HG03378 (cell line): Measurements from ENCODE around the gene SPATA46.
"Not testable (repeated sequence)": the region's sequence is repeated elsewhere in the genome, so short reads cannot be mapped to it uniquely, and the experiment has no call there.

Experiments
- ATAC-seq: cut with Tn5 transposase; IDR thresholded peaks from one replicate; pipeline ENCODE4 v1.9.1; 2021; ENCODE audit warnings: mild to moderate bottlenecking, moderate library complexity; ENCODE audit not compliant: unreplicated experiment

SPATA46 gene

GRCh38 chr1:162376691-162377090, at the start of gene SPATA46:
Gene SPATA46 (minus strand): TSS chr1:162376854. CDS start chr1:162376790, 64 bp downstream.
- ATAC-seq, result no peak

DNA sequence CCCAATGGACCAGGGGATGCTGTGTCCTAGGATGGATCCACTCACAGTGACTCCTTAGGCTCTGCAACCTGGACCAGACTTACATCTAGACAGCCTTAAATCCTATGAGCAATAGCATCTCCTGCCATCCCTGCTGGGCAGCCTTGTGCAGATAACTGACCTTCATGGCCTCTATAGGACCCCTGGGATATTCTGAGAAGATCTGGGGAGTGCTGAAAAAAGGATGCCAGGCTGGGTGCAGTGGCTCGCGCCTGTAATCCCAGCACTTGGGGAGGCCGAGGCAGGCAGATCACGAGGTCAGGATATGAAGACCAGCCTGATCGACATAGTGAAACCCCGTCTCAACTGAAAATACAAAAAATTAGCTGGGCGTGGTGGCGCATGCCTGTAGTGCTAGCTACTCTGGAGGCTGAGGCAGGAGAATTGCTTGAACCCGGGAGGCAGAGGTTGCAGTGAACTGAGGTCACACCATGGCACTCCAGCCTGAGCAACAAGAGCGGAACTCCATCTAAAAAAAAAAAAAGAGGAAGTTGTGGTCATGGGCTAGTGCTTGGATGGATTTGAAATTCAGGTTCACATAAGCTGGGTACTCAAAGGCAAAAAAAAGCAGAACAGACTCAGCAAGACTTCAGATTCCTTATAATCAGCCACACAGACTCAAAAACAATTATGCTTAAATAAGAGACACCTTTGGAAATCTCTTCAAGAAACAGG, 46.2 kb upstream of the SPATA46 start:
- ATAC-seq, result no peak

- no peak for ATAC-seq
Observed at GRCh38 chr1:162421258-162422164, 44.9 kb upstream of the SPATA46 start.

- no peak for ATAC-seq
Observed at GRCh38 chr1:162420120-162420519, 43.5 kb upstream of the SPATA46 start.

DNA sequence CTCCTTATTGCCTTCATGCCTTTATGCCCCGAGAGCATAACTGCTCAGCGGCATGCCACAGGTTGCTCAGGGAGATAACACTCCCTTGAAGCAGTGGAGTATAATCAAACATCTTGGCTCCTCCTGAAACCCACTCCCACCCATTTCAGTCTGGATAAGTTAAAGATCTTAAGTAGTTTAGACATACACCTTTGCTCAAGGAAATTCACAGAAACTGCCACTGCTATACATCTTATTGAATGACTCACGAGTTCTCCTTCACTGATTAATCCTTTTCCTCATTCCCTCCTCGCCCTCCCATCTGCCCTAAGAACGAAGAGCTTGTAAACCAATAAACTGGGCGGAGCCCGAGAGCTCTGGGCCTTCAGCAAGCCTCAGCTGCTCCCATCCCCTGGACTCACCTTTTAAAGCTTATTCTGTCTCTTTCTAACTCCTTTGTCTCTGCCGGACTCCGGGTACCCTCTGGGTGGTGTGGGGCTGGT, 42.8 kb upstream of the SPATA46 start:
- ATAC-seq, result not testable (repeated sequence)

- ATAC-seq, result not testable (repeated sequence)
Observed at GRCh38 chr1:162418584-162418983, 41.9 kb upstream of the SPATA46 start.

- no peak for ATAC-seq
Observed at GRCh38 chr1:162417650-162418049, 41.0 kb upstream of the SPATA46 start.

DNA sequence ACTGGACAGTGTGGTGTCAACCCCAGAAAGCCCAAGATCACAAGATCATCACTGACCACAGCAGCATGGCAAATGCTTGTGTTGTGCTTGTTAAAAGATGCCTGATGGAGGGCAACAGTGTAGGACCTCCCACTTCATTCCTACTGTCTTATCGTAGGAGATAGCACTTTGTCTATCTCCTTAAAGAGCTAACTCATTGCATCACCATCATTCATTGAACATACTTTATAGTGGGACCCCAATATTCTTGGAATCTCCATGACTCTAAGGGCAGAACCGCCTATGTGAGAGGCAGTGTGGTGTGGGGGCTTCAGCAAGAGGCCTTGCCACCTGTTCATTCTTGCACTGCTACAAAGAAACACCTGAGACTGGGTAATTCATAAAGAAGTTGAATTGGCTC, 40.3 kb upstream of the SPATA46 start:
- no peak for ATAC-seq

- no peak for ATAC-seq
Observed at GRCh38 chr1:162416215-162416614, 39.6 kb upstream of the SPATA46 start.

DNA sequence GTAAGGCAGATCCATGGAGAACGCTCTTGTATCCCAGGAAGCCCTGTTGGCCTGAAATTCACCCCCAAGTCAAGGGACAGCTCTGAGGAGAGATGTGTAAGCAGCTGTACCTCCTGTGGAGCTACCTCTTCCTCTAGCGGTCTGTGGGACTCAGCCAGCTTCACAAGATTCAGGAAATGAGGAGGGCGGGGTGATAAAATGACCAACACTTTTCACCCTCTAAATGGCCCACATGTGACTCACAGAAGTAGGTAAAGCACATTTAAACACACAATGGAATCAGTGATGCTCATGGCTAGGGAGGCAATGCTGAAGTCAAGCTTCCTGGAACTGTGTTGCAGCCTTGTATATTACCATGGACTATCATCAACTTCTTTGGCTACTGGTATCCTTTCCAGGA, 35.3 kb upstream of the SPATA46 start, which contains the start of gene SH2D1B:
Gene SH2D1B, minus strand, starts transcription at position 135 of the 400 bp plus-strand sequence. Its CDS starts 120 bp downstream, at position 15.
- no peak for ATAC-seq

GRCh38 chr1:162407539-162407938, 30.9 kb upstream of the SPATA46 start:
- no peak for ATAC-seq

DNA sequence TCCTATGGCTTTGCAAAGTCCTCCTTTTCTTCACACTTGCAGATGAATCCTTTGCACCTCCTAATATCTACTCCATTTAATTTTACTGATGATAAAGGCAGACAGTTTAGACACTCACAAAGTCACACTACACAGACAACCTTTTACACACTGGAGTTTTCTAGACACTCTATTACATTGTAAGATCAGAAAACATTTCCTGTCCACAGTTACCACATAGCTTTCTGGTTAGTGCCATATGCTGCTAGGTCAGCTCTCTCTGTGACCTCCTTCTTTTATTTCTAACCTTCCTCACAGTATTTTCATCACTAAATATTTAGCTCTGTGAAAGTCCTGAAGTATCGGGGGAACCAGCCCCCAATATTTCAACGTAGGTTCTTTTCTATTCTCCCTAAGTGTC, 30.2 kb upstream of the SPATA46 start:
- no peak for ATAC-seq

- ATAC-seq, result no peak
Observed at GRCh38 chr1:162405800-162406199, 29.1 kb upstream of the SPATA46 start.

GRCh38 chr1:162404550-162405160, 28.0 kb upstream of the SPATA46 start:
- ATAC-seq, result no peak

GRCh38 chr1:162400790-162401355, 24.2 kb upstream of the SPATA46 start:
- no peak for ATAC-seq

DNA sequence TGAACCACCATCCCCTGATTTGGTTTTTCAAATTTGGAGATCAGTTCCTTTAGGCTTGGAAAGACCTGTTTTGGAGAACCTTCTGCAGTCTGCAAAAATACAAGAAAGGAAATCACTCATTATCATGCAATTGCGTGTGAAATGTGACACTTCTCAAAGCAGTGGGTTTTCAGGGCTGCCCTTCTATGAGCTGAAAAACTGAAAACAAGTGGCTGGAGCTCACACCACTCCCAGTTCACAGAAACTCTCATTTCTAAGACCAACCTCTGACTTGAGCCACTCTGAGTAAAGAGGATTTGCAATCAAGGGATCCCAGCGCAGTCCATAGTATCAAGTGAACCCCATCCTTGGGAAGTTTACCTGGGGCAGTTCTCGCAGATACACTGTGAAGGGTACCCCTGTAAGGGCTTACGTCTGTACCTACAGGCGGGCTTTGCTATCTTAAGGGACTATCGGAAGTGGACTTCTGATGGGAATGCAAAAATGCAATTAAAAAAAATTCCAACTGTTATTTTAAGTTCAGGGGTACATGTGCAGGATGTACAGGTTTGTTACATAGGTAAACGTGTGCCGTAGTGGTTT, 22.4 kb upstream of the SPATA46 start:
- no peak for ATAC-seq

GRCh38 chr1:162397943-162398560, 21.4 kb upstream of the SPATA46 start:
- no peak for ATAC-seq

DNA sequence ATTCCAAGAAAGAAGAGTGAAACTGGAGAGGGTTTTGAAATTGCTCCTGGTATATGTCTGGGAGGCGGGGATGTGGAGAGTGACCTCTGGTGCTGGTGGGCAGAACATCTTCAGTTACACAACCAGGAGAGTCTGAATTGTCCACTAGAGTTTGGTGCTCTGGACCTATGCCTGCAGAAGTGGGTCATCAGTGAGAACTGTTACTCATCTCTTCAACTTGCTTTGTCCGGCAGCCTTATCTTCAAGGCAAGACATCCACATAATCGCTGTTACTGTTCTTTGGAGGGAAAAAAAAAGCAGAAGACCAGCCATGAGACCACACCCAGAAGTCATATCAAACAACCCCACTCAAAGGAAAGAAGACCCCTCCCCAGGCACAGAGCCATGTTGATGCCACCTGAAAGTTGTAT, 20.4 kb upstream of the SPATA46 start:
- ATAC-seq, result no peak

DNA sequence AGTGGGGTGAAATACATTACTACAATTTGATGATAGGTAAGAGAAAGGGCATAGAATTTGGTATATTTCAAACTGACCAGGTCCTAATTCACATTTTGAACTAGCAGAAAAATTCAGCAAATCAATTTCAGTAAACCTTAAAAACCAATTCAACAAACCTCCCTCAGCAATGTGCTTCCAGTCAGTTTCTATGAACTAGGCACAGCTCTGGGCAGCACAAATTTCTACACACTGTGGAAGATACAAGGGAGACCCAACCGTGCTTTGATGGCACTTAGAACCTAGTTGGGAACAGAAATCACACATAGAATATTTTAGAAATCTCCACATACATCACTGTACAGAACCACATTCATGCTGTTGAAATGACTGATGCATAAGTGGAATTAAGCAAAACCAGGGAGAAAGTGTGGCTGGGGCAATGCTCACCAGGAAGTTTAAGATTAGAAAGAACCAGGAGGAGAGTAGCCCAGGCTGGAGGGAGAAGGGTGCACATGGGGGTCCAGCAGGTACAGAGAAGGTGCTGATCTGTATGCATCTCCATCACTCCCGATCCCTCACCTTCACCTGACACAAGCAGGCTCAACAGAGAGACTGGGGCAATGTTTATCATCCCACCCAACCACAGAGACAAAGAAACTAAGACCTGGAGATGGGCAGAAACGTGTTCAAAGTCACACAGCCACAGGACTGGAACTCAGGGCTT, 19.7 kb upstream of the SPATA46 start:
- no peak for ATAC-seq
